HG03135 (cell line): ENCODE measurements around the gene YY1AP1.
"Not testable (repeated sequence)": the region's sequence is repeated elsewhere in the genome, so short reads cannot be mapped to it uniquely, and the experiment has no call there.

Experiments
- ATAC-seq: cut with Tn5 transposase; IDR thresholded peaks from one replicate; pipeline ENCODE4 v1.9.1; 2021; ENCODE audit warnings: mild to moderate bottlenecking, moderate library complexity; ENCODE audit not compliant: unreplicated experiment

YY1AP1 gene

DNA sequence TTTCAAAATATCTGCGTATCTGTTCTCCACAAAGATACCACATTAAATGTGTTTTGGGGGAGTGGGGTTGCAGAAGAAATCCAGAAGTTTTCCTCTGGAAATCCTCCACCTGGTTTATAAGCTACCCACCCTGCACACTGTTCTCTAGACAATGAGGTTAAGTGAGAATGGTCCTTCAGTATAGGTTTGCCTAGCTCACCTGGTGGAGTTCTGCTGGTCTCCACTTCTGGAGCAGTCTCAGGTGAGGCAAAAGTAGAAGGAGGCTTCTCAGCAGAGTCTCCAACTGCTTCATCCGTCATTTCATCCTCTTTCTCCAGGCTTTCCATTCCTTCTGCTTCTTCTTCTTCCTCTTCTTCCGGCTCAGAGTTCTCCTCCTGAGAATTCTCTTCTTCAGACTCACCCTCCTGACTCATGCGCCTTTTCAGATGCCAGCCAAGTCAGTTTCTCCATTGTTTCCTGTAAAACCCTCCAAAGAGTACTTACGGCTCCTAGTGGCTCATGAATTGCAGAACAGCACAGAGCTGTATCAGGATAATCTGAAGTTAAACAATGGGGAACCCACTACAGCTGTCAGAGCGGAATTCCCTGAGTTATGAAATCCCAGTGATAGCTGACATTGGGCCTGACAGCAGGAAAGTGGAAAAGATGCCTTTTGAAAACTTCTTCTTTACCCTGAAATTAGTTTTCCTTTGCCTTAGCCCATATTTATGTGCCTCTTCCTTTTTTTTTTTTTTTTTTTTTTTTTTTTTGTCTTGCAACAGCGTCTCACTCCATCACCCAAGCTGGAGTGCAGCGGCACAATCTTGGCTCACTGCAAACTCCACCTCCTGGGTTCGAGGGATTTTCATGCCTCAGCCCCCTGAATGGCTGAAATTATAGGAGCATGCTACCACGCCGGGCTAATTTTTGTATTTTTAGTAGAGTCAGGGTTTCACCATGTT, 40.1 kb downstream of the YY1AP1 start:
- no peak for ATAC-seq

DNA sequence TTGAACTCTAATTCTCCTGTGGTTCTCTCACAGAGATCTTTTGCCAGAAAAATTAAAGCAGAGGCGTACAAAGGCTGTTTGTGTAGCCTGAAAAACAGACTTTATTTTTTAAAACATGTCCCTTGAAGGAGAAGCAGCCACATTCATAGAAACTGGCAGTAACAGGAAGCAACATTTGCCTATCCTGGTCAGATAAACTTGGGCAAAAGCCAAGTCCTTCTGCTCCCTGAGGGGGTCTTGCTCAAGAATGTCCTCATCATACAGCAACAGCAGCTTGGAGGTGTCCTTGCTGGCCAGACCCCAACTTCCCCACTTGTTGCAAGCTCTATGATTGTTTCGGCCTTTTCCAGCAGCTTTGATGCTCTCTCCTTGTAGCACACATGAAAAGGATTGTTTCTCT, 42.3 kb downstream of the YY1AP1 start:
- no peak for ATAC-seq

DNA sequence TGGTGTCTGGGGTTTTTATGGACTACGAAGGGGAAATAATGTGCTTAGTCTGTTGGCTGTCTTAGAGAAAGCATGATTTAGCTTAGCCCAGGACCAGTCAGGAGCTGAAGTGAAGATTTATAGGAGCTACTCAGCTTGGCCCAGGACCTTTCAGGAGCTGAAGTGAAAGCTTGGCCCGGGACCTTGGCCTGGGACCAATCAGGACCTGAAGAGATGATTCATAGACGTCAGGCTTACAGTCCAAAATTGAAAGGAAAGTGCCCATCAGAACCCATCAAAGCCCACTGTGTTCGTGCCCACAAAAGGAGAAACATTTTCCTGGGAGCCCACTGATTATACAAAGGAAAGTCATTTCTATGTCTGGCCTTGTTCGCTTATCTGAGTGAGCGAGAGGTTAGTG, 42.9 kb downstream of the YY1AP1 start:
- no peak for ATAC-seq

DNA sequence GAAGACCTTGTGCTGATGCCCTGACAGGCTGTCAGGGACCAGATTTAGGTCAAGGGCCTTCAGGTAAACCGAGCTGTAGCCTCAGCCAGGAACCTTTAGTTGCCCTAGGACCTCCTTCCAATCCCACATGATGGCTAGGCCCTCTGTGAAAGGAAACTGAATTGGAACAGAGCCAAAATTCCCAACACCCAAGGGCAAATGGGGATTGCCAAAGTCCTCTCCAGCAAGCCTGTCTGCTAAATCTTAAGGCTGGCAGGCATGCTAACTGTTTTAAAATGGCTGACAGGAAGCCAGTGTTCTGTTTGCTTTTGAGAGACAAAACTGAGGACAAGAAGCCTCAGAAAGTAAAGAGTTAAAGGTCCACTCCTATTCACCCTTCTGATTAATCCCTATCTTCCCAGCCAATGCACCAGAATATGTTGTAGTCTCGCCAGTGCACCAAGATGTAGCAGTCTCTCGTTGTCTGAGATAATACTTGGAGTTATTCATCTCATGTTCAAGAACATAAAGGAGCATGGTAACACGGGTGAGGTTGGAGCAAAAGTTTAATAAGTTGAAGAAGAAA, 43.5 kb downstream of the YY1AP1 start:
- no peak for ATAC-seq

DNA sequence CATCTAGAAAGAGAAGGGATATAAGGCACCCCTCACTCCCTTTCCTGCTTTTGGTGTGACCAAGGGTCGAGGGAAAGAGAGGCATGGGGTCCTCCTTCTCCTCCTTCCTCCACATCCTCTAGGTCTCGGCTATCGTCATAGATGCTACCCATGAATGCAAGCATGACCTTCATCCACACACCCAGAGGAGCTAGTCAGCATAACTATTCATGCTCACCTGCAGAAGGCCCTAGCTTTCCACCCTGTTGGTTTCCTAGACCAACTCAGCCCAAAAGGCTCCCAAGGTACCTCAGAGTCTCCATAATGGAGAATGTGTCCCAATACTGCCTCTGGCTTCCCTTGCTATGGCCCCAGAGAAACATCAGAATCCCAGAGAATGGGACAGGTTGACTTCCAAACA, 45.3 kb downstream of the YY1AP1 start:
- no peak for ATAC-seq

DNA sequence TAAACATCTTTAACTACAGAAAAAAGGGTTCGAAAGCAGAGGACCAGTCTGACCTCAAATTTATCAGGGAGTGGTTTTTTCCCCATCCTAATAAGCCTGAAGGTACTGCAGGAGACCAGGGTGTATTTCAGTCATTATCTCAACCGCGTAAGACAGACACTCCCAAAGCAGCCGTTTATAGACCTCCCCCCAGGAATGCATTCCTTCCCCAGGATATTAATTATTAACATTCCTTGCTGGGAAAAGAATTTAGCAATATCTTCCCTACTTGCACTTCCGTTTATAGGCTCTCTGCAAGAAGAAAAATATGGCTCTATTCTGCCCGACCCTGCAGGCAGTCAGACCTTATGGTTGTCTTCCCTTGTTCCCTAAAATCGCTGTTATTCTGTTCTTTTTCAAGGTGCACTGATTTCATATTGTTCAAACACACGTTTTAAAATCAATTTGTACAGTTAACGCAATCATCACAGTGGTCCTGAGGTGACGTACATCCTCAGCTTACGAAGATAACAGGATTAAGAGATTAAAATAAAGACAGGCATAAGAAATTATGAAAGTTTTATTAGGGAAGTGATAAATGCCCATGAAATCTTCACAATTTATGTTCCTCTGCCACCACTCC, 45.9 kb downstream of the YY1AP1 start:
- ATAC-seq = not testable (repeated sequence)

DNA sequence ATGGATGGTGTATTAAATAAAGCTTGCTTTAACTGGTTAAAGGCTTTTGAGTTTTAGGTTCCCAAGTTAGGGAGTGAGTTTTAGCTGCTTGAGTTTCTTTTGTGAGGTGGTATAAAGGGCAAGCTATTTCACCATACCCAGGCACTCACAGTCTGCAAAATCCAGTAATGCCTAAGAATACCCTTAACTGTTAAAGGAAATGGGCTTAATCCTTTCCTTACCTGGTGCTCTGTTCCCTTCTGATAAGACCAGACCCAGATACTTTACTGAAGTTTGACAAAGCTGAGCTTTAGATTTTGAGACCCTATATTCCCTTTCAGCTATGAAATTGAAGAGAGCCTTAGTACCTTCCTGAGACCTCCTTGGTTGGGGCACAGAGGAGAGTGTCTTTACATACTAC, 48.2 kb downstream of the YY1AP1 start:
- no peak for ATAC-seq

DNA sequence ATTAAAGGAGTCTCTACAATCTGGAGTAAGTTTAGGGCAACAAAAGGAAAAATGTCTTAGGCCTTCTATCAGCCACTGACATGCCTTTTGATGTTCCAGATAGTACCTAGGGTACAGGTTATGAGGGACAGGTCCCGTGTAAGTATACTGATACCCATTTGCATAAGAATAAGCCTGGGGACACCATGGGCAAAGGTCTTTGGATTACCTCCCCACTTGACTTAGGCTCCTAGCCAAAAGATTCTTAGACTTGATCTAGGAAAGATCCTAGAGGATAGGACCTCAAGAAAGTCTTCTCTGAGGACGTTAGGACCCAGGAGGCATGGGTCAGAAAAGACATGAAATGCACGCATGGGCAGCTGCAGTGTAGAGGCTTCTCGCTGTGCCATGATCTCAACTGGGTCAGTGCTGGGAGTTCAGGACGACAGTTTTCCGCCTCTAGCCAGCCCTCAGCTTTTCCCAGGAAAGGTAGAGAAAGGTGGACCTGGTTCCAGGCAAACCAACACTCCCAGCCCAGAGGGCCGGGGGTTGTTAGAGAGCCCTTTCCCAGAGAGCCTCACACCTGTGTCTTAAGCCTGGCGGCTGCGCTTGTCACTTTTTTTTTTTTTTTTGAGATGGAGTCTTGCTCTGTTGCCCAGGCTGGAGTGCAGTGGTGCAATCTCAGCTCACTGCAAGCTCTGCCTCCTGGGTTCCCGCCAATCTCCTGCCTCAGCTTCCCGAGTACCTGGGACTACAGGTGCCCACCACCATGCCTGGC, 52.0 kb downstream of the YY1AP1 start:
- ATAC-seq = no peak

DNA sequence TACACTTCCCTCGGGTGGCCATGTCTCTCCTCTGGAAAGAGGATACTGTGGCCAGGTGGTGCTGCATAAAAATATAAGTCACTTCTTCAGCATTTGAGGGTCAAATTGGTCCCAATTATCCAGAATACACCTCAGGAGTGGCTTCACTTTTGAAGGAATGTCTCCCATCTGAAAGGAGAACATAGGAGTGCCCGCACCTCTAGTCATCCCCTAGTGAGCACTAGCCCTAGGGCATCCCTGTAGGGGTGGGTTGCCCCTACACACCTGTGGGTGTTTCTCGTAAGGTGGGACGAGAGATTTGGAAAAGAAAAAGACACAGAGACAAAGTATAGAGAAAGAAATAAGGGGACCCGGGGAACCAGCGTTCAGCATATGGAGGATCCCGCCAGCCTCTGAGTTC, 62.1 kb downstream of the YY1AP1 start:
- not testable (repeated sequence) for ATAC-seq

DNA sequence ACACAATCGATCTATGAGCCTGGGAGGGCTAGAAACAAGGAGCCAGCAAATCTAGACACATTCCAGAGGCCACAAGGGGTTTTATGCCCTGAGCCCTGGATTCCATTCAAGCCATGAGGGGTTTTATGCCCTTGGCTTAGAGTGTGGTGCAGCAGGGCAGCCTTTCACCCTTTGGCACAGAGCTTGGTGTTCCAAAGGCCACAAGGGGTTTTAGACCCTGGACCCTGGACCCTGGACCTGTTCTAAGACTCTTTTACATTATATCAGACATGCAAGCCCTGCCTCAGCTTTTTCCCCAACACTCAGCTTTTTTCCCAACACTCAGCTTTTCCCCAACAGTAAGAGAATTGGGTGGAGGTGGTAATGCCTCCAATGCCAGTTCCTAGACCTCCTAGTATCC, 65.2 kb downstream of the YY1AP1 start:
- no peak for ATAC-seq

DNA sequence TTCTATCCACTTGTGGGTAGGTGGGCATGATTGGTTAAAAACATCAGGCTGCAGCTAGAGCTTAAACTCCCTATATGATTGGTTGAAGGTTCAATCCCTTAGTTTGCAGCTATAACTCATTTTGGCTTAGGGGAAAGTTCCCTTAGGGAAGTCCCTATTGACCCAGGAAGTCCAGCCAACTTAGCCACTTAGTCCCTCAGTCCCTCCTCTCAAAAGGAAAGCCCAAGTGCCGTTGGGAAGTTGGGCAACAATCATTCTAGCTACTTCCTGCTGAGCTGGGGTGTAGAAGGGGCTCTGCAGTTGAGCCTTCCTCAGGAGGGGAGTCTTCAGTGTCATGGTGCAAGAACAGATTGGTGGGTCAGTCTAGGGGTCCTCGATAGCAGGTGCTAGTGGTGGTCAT, 66.4 kb downstream of the YY1AP1 start:
- no peak for ATAC-seq

DNA sequence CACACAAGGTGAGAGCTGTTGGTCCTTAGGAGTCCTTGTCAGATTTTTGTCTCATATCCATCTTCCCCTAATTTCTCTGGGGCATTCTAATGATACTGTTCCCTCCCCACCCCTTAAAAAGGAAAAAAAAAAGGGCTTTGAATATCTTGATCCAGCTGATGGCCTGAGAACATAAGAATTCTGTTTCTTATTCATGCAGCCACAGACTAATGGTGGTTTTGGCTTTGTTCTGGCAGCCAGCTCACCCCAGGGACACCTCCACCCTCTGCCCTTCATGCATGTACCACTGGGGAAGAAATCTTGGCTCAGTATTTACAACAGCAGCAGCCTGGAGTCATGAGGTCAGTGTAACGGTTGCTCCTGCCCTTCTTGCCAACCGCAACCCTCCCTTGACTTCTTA, 75.3 kb downstream of the YY1AP1 start:
- ATAC-seq = not testable (repeated sequence)

DNA sequence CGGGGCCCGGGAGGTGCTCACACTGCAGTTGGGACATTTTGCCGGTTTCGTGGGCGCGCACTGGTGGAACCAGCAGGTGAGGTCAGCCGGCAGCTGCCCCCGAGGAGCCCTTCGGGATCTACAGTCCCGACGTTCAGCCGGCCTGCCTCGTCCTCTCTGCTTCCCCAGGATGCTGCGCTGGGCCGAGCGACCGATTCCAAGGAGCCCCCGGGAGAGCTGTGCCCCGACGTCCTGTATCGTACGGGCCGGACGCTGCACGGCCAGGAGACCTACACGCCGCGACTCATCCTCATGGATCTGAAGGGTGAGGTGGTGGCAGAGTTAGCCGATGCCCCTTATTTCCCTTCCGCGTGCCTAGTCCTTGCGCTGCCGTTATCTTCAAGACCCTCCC, 78.3 kb downstream of the YY1AP1 start:
- ATAC-seq = not testable (repeated sequence)

DNA sequence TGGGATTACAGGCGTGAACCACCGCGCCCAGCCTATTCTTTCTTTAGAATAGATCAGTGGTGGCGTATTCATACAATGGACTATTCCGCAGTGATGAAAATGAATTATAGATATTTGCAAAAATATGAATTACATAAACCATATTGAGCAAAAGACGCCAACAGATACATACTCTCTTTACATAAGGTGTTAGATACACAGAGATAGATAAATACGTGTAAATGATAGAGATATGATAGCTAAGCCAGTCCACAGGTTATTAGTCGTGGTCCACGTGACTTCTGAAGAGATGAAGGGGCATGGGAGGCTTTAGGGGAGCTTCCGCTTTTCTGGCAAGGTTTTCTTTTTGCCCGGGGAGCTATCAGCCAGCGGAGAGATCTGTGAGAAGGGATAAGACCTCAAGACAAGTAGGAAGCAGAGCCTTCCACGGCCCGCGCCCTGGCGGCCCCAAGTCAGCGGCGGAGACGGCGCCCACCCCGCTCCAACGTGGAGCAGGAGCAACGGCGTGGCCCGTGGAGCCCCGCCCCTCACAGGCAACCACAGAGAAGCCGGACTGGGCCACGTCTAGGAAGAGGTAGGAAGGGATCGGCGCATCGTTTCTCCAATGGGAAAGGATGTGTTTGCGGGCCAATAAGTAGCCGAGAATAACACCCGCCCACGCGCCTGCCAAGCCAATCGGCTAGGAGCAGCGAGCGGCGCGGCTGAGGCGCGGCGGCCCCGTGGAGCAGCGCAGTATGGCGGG, 78.9 kb downstream of the YY1AP1 start, which contains the start of gene MSTO1:
MSTO1 (plus strand) TSS at position 704 of the 742 bp plus-strand sequence; CDS start at position 735, 31 bp downstream.
- peak; percentile 90 for ATAC-seq
